Muscle layer of colon (tissue), 2 donors: ENCODE data around the gene VAPB.

ENCODE experiments used
- H3K27ac ChIP-seq: one replicate; pipeline ENCODE4 v1.7.0; 2013; ENCODE audit warnings: low read depth, mild to moderate bottlenecking, low read length, moderate library complexity
- H3K27me3 ChIP-seq, 2 donors: one replicate each; pipeline ENCODE4 v1.7.0; 2013; ENCODE audit warnings: low read length in 2 of 2, mild to moderate bottlenecking in 2 of 2; ENCODE audit not compliant: insufficient read depth in 2 of 2, control insufficient read depth in 1 of 2
- H3K36me3 ChIP-seq: one replicate; pipeline ENCODE4 v1.7.0; 2013; ENCODE audit warnings: mild to moderate bottlenecking, low read length; ENCODE audit not compliant: insufficient read depth
- H3K4me1 ChIP-seq: one replicate; pipeline ENCODE4 v1.7.0; 2013; ENCODE audit warnings: mild to moderate bottlenecking, low read length; ENCODE audit not compliant: insufficient read depth
- H3K4me3 ChIP-seq, 2 donors: one replicate each; pipeline ENCODE4 v1.7.0; 2013; ENCODE audit warnings: low read length in 2 of 2, low read depth in 1 of 2, mild to moderate bottlenecking in 1 of 2, moderate library complexity in 1 of 2
- H3K9ac ChIP-seq: one replicate; pipeline ENCODE4 v1.7.0; 2013; ENCODE audit warnings: low read length
- H3K9me3 ChIP-seq: one replicate; pipeline ENCODE4 v1.7.0; 2013; ENCODE audit warnings: mild to moderate bottlenecking, low read length
- donor health status: abdominal sarcoma.
- donor health status: Adenocarcinoma of cecum.

Gene VAPB

DNA sequence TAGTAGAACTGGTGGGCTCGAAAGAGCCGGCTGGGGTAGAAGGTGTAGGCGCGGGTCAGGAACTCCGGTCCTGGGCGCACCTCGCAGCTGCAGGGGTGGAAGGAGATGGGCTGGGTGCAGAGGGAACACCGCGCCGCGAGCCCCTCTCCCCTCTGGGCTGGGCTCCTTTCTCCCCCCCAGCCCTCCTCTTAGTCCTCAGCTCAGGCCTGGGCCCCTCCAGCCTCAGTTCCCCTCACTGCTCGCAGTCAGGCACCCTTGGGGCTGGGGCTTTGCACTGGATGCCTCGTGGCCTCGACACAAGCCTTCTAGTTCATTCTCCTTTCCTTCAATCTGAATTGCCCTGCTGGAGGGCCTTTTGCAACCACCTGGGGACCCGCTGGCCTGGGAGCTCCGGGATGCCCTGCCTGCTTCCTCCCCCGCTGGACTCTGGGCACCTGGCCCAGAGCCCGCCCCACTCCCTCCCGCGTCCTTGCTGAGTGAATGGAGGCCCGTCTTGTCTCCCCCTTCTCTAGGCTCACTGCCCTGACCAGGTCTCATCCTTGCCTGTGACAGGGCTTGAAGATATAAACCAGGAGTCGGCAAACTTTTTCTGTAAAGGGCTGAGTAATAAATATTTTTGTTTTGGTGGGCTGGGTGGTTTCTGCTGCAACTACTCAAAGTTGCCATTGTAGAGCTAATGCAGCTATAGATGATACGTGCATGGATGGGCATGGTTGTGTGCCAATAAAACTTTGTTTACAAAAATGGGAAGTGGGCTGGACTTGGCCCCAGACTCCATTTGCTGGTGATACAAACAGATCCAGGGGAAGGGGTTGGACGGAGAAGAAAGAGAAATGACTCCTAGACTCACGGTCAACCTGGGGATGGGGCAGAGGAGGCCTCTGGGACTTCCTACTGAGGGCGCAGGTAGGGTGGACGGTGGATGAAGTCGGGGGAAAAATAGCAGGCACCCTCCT lies 78.8 kb downstream of the VAPB start:
- H3K27me3 ChIP-seq: no peaks in the 10 kb centered on the region
- peaks cover 53% of the 10 kb centered on the region for H3K4me1 ChIP-seq
- peak overlapping the region; percentile 7 for H3K27ac ChIP-seq
- no peak overlapping the region for H3K9ac ChIP-seq
- H3K36me3 ChIP-seq: no peaks in the 10 kb centered on the region
- no peaks in the 10 kb centered on the region for H3K9me3 ChIP-seq
- no peak overlapping the region for H3K4me3 ChIP-seq

- Histone ChIP-seq H3K4me3 (no peak overlapping the region), H3K9me3 (no peaks in the 10 kb centered on the region), H3K4me1 (peaks cover 53% of the 10 kb centered on the region), H3K27ac (no peak overlapping the region), H3K27me3 (no peaks in the 10 kb centered on the region), H3K9ac (no peak overlapping the region), H3K36me3 (no peaks in the 10 kb centered on the region)
Observed at GRCh38 chr20:58469616-58470015, 80.6 kb downstream of the VAPB start.

DNA sequence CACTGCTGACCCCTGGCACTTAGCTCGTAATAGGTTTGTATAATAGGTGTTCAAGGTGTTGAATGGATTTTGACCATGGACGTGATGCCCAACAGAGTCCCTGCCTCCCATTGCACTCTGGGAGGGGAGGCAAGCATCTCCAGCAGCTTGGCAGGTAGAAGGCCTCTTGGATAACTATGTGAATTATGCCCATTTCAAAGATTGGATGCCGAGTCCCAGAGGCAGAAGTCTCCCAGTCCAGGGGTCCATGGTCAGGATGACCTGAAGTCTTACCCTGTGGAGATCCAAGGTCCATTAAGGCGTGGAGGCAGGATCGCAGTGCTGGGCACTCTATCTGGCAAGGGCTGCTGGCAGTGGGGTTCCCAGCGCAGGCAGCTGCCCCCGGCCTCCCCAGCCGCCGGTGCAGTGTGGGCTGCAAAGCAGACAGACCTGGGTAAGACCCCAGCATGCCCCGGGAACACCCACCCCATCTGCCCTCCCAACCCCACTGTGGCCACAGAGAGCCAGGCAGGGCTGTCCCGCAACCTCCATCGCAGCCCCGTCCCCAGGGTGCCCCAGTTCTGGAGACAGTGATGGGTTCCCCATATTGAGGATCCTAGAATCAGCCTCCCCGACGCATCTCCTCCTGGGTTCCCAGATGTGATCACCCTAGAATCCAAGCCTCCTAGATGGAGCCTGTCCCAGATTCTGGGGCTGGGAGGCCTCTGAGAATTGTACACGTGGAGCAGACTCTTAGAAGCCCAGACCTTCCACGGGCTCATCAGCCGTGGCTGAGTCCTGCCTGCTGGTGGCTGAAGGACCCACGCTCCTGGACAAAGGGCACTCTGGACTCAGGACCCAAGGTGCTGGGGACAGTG lies 81.5 kb downstream of the VAPB start:
- Histone ChIP-seq H3K4me3 (no peak overlapping the region), H3K9ac (no peak overlapping the region), H3K27ac (peak overlapping the region; percentile 40), H3K4me1 (peaks cover 53% of the 10 kb centered on the region), H3K9me3 (no peaks in the 10 kb centered on the region), H3K27me3 (no peaks in the 10 kb centered on the region), H3K36me3 (no peaks in the 10 kb centered on the region)

DNA sequence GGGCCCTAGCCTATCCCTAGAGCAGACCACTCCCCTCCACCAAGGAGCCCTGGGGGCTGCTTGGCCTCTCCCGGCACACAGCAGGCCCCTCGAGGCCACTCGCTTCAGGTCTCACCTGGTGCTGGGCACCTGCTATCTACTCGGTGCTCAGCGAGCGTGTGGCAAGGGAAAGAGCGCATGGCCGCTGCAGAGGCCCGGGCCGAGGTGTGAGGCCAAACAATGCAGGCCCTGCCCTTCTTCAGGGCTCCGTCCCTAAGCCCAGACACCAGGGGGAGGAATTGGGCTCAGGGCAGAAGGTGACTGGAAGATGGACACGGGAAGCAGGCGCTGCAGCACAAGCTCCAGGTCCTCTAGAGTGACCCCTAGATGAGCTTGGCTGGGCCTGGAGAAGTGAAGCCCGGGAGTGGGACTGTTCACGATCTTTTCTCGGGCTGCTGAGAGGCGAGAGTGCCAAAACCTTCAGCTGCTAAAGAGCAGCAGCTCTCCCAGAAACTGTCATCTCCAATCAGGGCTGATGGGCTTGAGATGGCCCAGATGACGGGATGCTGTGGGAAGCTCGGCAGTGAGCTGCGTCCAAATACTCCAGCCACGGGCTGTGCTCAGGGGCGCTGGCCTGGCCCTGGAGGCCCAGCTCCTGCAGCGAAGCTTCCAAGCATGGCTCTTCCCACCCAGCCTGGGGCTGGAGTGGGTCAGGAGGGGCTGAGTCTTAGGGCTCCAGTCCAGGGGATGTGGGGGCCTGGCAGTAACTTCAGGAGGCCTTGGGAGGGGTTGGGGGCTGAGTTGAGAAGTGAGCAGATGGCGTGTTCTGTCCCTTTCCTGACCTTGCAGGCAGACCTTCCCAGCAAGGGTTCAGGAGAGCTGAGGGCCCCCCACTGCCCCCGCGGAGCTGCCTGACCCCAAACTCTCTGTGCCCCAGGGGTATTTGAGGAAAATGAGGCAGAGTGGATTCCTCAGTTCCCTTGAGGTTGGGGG lies 82.5 kb downstream of the VAPB start:
- no peaks in the 10 kb centered on the region for H3K27me3 ChIP-seq
- no peaks in the 10 kb centered on the region for H3K36me3 ChIP-seq
- no peaks in the 10 kb centered on the region for H3K9me3 ChIP-seq
- no peak overlapping the region for H3K9ac ChIP-seq
- H3K4me1 ChIP-seq: peaks cover 53% of the 10 kb centered on the region
- no peak overlapping the region for H3K4me3 ChIP-seq
- H3K27ac ChIP-seq: peak overlapping the region; percentile 40

DNA sequence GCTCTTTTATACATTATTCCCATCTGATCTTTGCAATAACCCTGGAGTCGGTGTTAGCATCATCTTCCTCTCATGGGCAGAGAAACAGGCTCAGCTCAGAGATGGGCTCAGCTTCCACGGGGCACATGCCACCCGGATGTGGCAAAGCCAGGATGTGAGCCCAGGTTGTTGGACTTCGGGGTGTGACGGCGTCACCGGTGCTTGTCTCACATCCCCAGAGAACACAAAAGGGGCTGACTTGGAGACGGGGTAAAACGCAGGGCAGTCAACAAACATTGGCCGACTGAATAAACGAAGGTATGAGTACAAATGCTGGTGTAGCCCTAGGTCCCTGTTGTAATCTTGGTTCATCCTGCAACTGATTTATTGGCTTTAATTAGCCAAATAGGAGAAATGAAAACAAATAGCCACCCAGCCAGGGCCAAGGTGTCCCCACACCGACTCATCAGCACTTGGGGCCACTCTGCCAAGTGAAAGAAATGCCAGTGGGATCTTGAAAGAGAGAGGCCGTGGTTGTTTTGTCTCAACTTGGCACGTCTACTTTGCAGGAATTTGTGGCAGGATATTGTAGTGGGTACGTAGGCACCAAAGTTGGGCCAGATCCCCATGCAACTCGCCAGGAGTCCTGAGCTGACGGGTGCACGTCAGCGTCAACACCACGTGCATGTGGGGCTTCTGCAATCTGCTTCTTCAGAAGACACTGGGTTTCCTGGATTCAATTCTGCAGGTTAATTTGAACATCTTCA lies 83.4 kb downstream of the VAPB start:
- Histone ChIP-seq H3K4me3 (no peak overlapping the region), H3K27me3 (no peaks in the 10 kb centered on the region), H3K36me3 (no peaks in the 10 kb centered on the region), H3K9me3 (no peaks in the 10 kb centered on the region), H3K27ac (peak overlapping the region; percentile 40), H3K9ac (no peak overlapping the region), H3K4me1 (peaks cover 53% of the 10 kb centered on the region)

DNA sequence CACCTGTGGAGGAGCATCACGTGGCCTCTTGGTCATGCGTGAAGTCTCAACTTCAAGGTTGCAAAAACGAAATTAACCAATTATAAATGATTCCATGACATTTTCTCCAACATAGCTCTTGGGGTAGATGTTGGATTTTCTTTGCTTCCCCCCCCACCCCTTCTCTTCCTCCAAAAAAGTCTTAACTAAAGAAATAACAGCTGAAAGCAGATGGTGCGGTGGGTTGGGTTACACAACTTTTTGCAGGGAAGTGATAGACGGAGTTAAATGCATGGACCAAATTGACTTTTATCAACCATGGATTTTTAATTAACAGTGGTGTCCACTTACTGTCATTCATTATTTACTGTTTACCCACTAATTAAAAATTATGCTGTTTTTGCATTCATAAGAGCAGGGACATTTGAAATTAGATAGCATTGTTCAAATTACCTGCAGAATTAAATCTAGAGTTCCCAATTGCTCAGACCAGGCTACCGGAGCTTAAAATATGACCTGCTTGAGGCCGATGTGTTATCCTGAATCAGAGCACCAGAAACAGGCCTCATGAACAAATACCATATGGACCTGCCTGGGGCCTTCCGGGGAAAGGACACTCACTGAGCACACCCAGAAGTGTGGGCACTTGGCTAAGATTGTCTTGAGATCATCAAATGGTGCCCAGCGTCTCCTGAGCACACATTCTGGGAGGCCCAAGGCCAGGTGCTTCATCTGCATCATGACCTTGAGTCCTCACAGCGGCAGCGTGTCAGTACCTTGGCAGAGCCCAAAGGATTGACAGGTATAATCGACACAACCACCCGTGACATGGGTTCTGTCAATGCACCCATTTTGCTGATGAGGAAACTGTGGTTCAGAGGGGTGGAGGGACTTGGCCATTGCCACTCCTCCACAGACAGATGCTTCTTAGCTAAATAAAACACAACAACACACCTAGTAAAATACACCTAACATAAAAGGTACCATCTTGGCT lies 84.7 kb downstream of the VAPB start:
- Histone ChIP-seq H3K4me1 (peaks cover 40% of the 10 kb centered on the region), H3K36me3 (no peaks in the 10 kb centered on the region), H3K27ac (no peak overlapping the region), H3K9ac (no peak overlapping the region), H3K27me3 (no peaks in the 10 kb centered on the region), H3K4me3 (no peak overlapping the region), H3K9me3 (no peaks in the 10 kb centered on the region)

GRCh38 chr20:58475466-58475865 lies 86.4 kb downstream of the VAPB start:
- Histone ChIP-seq H3K36me3 (no peaks in the 10 kb centered on the region), H3K27me3 (no peaks in the 10 kb centered on the region), H3K9me3 (no peaks in the 10 kb centered on the region), H3K4me1 (peaks cover 33% of the 10 kb centered on the region), H3K9ac (no peak overlapping the region), H3K27ac (no peak overlapping the region), H3K4me3 (no peak overlapping the region)

DNA sequence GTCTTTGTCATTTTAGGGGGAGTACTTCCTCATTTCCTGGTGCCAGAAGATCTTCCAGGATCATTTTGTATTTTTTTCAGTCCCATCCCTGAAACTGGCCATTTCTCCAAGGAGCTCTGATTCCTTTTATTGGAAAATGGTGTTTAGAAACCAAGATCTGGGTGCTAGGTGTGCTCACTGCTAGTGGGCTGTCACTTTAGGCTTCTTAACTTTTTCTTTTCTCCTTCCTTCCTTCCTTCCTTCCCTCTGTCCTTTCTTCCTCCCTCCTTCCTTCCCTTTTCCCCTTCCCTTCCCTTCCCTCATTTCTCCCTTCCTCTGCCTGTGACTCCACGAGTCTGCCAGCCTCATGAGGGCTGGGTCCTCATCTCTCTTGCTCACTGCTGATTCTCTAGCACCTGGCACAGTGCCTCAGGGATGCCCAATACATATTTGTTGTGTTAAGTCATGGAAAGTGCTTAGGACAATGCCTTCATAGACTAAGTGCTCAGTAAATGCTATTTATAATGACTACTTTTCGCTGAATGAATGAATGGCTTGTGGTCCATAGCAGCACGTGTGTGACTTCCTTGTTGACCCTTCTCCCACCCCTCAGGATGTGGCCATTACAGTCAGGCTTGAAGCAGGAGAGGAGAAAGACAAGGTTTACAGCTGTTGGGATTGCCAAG lies 89.2 kb downstream of the VAPB start:
- H3K36me3 ChIP-seq: no peaks in the 10 kb centered on the region
- no peaks in the 10 kb centered on the region for H3K9me3 ChIP-seq
- H3K4me1 ChIP-seq: peaks cover 24% of the 10 kb centered on the region
- H3K27me3 ChIP-seq: no peaks in the 10 kb centered on the region
- H3K4me3 ChIP-seq: peak overlapping the region in 1 of 2 donors; percentile 2
- no peak overlapping the region for H3K9ac ChIP-seq
- H3K27ac ChIP-seq: no peak overlapping the region

- no peaks in the 10 kb centered on the region for H3K9me3 ChIP-seq
- peaks cover 24% of the 10 kb centered on the region for H3K4me1 ChIP-seq
- H3K36me3 ChIP-seq: no peaks in the 10 kb centered on the region
- no peak overlapping the region for H3K4me3 ChIP-seq
- peak overlapping the region; percentile 27 for H3K9ac ChIP-seq
- peak overlapping the region; percentile 78 for H3K27ac ChIP-seq
- no peaks in the 10 kb centered on the region for H3K27me3 ChIP-seq
Observed at GRCh38 chr20:58479726-58480440, 90.9 kb downstream of the VAPB start.
